ENCODE measurements around the gene SHE.
"Not testable (repeated sequence)": the region's sequence is repeated elsewhere in the genome, so short reads cannot be mapped to it uniquely, and the experiment has no call there.

Gene SHE

DNA sequence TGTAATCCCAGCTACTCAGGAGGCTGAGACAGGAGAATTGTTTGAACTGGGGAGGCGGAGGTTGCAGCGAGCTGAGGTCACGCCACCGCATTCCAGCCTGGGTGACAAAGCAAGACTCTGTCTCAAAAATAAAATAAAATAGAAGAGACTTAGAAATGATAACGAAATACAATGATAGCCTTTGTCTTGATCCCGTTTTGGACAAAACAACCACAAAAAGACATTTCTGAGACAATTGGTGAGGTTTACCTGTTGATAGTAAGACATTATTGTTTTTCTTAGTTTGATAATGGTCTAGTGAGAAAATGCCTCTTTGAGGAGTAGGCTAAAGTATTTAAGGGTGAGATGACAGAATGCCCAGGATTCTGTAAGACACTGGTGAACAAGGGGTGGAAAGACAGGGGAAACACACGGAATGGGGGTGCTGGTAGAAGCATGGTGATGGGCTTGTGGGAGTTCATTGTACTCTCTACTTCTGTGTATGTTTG is 11.9 kb upstream of the SHE start:
- no peak for DNase-seq (ENCODE audit: low read depth)

DNA sequence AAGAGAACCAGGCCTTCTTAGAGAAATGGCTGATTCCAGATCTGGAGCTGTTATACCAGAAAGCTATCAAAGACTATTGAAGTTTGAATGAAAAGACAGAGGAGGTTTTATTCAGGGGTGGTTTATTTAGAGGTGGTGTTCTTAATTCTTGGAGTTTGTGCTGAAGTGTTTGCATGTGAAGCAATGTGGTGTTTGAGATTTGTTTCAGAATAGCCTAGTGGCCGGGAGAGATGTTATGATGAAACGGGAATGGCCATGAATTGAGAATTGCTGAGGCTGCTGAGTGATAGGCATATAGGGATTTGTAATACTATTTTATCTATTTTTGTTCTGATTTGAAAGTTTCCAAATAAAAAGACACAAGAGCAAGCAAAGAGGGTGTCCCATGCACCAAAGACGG is 10.5 kb upstream of the SHE start:
- DNase-seq (ENCODE audit: low read depth), result no peak

- no peak for DNase-seq (ENCODE audit: low read depth)
Observed at GRCh38 chr1:154503898-154504297, 1.7 kb upstream of the SHE start.

GRCh38 chr1:154502744-154503115 is 518 bp upstream of the SHE start:
- DNase-seq (ENCODE audit: low read depth), result no peak

GRCh38 chr1:154501423-154502065 is 668 bp downstream of the SHE start:
- no peak for DNase-seq (ENCODE audit: low read depth)

DNA sequence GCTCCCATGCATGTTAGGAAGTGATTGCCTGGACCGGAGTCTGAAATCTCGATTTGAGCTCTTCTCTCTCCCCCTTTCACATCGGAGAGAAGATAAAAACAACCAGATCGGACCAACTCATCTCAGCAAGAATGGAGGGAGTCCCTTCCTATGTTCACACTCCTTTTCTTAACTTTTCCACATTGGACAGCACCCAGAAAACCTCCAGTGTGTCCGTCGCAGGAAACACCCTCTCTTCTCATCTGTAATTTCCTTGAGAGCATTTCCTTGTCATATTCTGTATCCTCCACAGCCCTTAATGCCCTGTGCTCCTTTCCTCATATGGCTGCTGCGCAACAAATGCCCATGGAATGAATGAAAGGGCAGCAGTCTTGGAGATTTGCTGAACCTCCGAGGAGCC is 1.7 kb downstream of the SHE start:
- DNase-seq (ENCODE audit: low read depth), result no peak

- DNase-seq (ENCODE audit: low read depth), result no peak
Observed at GRCh38 chr1:154499446-154499845, 2.8 kb downstream of the SHE start.

DNA sequence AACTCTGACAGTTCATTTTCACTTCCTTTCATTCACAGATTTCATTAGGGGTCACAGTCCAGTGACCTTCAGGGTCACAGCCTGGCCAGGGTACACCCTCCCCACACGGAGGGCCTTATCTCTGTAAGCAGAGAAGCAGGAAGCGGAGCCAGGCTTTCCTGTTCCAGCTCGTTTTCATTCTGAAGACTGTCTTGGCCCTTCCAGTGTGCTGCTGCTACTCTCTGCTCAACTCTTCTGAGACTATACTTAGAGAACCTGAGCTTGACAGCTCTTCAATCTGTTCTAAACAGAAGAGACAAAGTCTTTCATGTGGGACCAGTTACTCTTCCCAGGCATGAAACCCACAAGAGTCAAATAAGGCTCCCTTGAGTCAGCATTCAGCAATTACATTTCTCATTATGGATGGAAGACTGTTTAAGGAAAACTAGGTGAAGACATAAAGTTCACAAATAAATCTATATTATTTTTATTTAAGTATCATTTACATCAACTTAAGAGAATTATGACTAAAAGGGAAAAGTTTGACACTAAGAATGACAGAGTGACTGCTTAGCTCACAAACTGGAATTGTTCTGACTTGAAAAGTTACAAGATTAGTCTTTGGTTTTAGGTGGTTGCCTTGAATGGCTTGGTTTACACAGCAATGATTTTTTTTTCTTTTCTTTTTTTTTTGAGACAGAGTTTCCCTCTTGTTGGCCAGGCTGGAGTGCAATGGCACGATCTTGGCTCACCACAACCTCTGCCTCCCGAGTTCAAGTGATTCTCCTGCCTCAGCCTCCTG is 5.0 kb downstream of the SHE start:
- DNase-seq (ENCODE audit: low read depth), result no peak

- no peak for DNase-seq (ENCODE audit: low read depth)
Observed at GRCh38 chr1:154496383-154496782, 5.8 kb downstream of the SHE start.

DNA sequence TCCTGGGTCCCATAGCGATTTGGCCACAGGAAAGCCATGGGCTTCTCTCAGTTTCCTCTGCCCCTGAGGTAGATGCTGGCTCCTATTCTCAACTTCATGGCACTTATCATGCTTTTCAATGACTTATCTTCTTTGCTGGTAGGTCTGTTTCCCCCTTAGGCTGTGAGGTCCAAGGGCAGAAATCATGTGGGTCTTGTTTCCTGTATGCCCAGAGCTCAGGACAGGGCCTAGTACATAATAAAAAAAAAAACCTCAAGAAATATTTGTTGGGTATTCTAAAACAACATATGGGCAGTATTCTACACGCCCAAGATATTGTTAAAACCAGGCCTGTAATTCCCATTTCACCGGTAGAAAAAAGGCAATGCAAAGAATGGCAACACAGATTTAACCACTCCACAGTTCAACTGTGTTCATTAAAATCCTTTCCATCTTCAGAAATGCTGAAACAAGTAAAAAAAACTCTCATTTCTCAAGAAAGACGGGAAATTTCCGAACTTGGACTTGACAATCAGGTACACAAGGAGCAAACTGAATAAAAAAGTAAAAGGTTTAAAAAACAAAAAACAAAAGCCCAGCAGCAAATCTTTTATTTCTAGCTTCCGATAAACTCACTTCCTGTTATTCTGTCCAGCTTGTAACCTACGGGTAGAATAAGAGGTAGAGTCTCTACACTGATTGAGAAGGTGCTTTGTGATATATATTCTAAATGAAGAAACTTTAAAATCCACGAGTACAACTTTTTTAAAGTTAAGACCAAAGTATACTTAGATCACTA is 6.5 kb downstream of the SHE start:
- DNase-seq (ENCODE audit: low read depth), result no peak

- DNase-seq (ENCODE audit: low read depth), result no peak
Observed at GRCh38 chr1:154493276-154493675, 8.9 kb downstream of the SHE start.

DNA sequence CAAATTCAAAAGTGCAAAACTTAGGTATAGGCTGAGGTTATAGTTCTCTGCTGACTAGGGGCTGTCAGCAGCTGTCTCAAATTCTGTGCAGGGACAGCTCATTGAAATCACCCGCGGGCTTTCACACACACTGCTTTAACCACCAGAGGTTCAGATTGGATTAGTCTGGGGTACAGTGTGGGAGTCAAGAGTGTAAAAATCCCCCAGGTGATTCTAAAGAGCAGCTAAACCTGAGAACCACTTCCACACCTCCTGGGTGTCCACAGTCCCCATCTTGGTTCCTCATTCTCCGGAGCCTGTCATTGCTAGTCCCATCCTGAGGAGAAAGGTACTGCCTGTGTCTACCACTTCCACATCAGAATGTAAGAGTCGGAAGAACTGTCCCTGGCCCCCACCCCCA is 10.1 kb downstream of the SHE start:
- no peak for DNase-seq (ENCODE audit: low read depth)

- no peak for DNase-seq (ENCODE audit: low read depth)
Observed at GRCh38 chr1:154490317-154490716, 11.9 kb downstream of the SHE start.

GRCh38 chr1:154489695-154490274 is 12.4 kb downstream of the SHE start:
- no peak for DNase-seq (ENCODE audit: low read depth)

- DNase-seq (ENCODE audit: low read depth), result no peak
Observed at GRCh38 chr1:154488922-154489321, 13.3 kb downstream of the SHE start.

DNA sequence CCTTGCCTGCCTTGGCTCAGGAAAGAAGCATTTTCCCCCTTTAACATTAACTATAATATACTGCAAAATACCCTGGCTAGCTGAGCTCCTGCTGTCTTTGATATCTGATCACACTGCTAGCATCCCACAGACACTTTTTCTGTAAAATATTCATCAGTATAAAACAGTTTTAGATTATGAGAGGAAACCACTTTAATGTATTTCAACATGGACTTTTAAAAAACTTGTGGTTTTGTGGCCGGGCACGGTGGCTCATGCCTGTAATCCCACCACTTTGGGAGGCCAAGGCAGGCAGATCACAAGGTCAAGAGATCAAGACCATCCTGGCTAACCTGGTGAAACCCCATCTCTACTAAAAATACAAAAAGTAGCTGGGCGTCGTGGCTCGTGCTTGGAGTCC is 15.5 kb downstream of the SHE start:
- DNase-seq (ENCODE audit: low read depth), result not testable (repeated sequence)

DNA sequence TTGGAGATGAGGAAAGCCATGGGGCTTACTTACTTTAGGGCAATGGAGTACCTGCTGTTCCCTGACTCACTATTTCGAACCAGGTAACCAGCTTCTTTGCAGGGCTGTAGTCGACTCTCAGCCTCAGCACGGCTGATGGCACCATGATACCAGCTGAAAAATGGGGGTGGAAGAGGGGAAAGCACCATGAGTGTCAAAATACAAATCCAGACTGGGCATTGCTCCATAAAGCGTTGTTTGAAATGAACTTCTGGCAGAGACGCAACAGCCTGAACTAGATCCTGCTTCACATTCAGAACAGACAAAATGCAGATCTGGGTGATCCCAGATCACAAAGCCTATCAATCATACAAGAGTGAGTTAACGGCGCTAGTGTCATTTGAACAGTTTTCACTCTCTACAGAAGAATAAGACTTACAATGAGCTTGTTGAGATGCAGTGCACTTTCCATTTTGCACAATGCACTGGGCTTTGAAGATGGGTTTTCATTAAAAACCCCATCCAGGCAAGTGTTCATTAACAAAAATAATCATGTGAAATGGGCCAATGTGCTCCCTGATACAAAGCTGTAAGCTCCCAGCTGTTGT is 16.2 kb downstream of the SHE start:
- DNase-seq (ENCODE audit: low read depth), result no peak

DNA sequence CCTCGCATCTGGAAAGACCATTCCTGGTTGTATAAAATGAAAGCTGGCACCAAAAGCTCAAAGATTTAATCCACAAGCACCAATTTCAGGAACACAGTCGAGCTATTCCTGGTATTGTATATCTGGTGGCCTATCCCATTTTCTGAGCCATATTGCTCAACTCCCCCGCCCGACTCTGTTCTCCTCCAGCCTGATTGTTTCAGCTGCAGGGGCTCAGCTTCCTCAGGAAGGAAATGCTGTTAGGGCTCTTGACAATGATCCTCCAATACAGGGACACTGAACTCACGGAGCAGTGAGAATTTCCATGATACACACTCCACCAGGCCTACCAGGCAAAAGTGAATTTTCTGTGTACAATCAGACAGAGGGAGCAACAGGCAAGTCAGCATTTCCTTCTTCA is 17.1 kb downstream of the SHE start:
- no peak for DNase-seq (ENCODE audit: low read depth)

DNA sequence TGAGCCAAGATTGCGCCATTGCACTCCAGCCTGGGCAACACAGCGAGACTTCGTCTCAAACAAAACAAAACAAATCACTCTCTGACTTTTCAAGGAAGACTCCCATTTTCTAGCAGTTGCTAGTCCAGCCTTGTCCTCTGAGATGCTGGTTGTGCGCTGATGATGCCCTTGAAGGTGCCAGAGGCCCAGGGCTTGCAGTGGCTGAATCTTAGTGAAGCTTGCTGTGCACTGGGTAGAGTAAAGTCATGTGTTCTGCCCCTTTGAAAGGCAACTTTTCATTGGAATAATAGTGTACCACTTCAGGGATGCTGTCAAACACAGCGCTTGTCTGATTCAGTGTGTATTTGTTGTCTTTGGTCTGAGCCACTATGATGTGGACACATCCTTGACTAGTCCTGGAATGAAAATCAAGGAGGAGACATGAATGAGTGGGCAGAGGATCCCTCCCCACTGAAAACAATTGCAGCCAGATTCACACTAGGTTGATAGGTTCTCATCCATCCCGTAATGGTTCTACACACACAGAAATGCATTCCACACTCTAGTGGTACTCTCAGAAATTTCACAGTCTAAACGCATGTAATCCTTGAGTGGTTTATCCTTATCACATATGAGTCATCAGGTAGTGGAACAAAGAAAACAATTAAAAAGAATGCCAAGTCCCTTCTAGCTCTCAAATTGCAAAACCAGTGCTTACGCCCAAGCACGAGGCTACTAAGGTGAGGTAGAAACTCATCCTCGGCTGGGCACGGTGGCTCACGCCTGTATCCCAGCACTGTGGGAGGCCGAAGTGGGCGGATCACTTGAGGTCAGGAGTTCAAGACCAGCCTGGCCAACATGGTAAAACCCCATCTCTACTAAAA is 18.0 kb downstream of the SHE start:
- DNase-seq (ENCODE audit: low read depth), result no peak

DNA sequence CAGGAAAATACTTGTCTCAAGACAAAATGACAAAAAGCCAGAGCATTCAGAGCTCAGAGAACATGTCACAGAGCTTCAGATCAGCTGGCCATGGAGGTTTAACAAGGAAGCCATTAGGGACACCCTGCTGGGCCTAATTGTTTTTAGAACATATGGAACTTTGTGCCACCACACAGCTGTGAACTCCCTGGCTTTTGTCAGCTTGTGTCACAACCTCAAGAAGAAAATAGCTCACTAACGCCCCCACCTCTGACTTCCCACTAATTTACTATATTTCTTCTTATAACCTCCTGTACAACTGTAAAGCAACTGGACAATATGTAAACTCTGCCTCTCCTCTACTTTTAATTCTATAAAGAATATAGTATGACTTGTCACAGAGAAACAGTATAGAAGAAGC is 21.2 kb downstream of the SHE start:
- no peak for DNase-seq (ENCODE audit: low read depth)

- DNase-seq (ENCODE audit: low read depth), result no peak
Observed at GRCh38 chr1:154479764-154480421, 22.3 kb downstream of the SHE start.

All from stimulated activated CD8-positive, alpha-beta memory T cell treated with anti-CD3 and anti-CD28 coated beads, Interleukin-7, amount 100 ng/mL, for 24 hours (primary cell).